ENCODE data around the gene COL18A1.

The COL18A1 gene

GRCh38 chr21:45391743-45392572 lies 13.0 kb upstream of the COL18A1 start:
- DNase-seq (ENCODE audit: low spot score): no peak
- TF ChIP-seq, protein P1, sequence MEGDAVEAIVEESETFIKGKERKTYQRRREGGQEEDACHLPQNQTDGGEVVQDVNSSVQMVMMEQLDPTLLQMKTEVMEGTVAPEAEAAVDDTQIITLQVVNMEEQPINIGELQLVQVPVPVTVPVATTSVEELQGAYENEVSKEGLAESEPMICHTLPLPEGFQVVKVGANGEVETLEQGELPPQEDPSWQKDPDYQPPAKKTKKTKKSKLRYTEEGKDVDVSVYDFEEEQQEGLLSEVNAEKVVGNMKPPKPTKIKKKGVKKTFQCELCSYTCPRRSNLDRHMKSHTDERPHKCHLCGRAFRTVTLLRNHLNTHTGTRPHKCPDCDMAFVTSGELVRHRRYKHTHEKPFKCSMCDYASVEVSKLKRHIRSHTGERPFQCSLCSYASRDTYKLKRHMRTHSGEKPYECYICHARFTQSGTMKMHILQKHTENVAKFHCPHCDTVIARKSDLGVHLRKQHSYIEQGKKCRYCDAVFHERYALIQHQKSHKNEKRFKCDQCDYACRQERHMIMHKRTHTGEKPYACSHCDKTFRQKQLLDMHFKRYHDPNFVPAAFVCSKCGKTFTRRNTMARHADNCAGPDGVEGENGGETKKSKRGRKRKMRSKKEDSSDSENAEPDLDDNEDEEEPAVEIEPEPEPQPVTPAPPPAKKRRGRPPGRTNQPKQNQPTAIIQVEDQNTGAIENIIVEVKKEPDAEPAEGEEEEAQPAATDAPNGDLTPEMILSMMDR (conservative IDR thresholded peaks at IDR 0.05; ENCODE audit: low read depth): no peak
- no peak overlapping the region for H3K27ac ChIP-seq
- CTCF ChIA-PET: no interaction called here
- POLR2A ChIA-PET (ENCODE audit: low non-redundant PET): no interaction called here

DNA sequence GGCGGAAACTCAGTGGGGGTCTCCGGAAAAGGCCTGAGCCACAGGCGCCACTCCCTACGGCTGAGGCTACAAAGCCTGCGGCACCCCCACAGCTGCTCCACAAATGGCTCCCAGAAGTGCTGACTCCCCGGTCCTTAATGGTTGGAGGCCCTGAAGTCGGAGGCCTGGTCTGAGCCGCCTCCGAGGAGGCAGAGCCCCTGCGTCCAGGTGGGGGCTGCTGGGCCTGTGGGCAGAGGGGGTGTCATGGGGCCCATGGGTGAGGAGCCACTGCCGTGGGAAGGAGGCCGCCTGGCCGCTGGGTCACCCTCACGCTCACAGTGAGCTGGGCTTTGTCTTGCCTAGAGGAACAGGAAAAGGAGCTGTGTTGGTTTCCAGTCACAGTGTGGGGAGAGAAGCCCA lies 12.4 kb upstream of the COL18A1 start:
- DNase-seq (ENCODE audit: low spot score): no peak

DNA sequence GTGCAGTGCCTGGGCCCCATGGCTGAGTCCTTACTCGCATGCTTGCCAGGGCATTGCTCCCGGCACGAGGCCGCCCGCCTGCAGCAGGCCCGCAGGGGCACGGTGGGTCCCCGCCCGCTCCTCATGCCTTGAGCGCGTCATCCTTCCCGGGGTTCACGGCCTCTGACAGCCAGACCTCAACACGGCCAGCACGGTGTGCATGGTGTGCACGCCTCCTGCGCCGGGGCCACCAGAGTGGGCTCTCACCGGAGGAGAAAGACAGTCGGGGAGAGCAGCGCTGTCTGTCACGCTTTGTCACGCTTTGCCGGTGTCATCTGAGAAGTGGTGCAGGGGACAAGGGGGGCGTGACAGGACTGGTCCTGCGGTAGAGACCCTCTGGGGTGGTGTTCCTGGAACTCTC lies 11.9 kb upstream of the COL18A1 start:
- ChIA-PET CTCF (no interaction called here), POLR2A (ENCODE audit: low non-redundant PET) (no interaction called here)
- no peak overlapping the region for H3K27ac ChIP-seq
- TF ChIP-seq, protein P1 (conservative IDR thresholded peaks at IDR 0.05; ENCODE audit: low read depth): no peak
- no peak for DNase-seq (ENCODE audit: low spot score)

More for the DNA sequence above, 12.4 kb upstream of the COL18A1 start:
- ChIA-PET POLR2A (ENCODE audit: low non-redundant PET) (no interaction called here), CTCF (no interaction called here)
- no peak overlapping the region for H3K27ac ChIP-seq
- TF ChIP-seq, protein P1 (conservative IDR thresholded peaks at IDR 0.05; ENCODE audit: low read depth): no peak

DNA sequence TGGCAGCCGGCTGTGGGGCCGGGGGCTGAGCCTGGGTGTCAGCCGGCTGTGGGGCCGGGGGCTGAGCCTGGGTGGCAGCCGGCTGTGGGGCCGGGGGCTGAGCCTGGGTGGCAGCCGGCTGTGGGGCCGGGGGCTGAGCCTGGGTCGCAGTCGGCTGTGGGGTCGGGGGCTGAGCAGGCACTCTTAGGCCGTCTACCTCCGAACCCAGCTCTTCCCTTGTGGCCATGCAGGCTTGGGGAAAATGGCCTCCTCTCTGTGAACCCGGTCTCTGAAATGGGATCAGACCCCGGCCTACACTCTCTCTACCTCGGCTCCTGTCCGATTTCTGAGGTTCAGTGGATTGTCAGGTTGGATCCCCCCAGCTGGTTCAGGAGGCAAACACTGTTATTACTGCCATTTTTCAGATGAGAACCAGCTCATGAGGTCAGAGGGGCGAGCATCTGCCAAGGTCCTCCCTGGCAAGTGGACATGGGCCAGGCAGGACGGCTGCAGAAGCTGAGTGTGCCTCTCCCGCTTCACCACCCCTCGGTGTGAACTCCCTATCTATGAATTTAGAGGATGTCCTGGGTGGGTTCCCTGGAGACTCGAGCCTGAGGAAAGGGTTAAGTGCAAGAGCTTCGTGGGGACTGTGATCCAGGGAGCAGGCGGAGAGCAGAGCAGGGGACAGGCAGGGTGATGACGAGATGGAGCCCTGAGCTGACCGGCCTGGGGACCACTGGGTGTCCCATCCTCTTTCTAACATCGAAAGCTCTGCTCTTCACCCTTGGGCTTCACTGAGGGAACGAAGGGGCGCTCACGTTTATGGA lies 10.9 kb upstream of the COL18A1 start:
- TF ChIP-seq, protein P1 (conservative IDR thresholded peaks at IDR 0.05; ENCODE audit: low read depth): no peak
- ChIA-PET POLR2A (ENCODE audit: low non-redundant PET) (no interaction called here), CTCF (no interaction called here)
- H3K27ac ChIP-seq: no peak overlapping the region
- no peak for DNase-seq (ENCODE audit: low spot score)

- TF ChIP-seq, protein P1 (conservative IDR thresholded peaks at IDR 0.05; ENCODE audit: low read depth): no peak
- ChIA-PET CTCF (no interaction called here), POLR2A (ENCODE audit: low non-redundant PET) (no interaction called here)
- no peak overlapping the region for H3K27ac ChIP-seq
- no peak for DNase-seq (ENCODE audit: low spot score)
Measured at GRCh38 chr21:45396620-45396995, 8.4 kb upstream of the COL18A1 start.

- CTCF ChIA-PET: no interaction called here
- POLR2A ChIA-PET (ENCODE audit: low non-redundant PET): no interaction called here
- TF ChIP-seq, protein P1 (conservative IDR thresholded peaks at IDR 0.05; ENCODE audit: low read depth): no peak
- DNase-seq (ENCODE audit: low spot score): no peak
- H3K27ac ChIP-seq: no peak overlapping the region
Measured at GRCh38 chr21:45397381-45397780, 7.6 kb upstream of the COL18A1 start.

All from RWPE1 (cell line).